ACHN (cell line): Measurements from ENCODE around the gene CDCA4.

ENCODE experiments used
- DNase-seq: peaks from one replicate; pipeline ENCODE4 v3.0.0-alpha.2; 2015
- in situ Hi-C: cut with HindIII; loops from 2 replicates; pipeline ENCODE4 v1.10.0; 2017; ENCODE audit warnings: low sequenced_read_pairs, low pct_ligation_motif_present, low pct_unique_long_range_greater_than_20kb

The CDCA4 gene

DNA sequence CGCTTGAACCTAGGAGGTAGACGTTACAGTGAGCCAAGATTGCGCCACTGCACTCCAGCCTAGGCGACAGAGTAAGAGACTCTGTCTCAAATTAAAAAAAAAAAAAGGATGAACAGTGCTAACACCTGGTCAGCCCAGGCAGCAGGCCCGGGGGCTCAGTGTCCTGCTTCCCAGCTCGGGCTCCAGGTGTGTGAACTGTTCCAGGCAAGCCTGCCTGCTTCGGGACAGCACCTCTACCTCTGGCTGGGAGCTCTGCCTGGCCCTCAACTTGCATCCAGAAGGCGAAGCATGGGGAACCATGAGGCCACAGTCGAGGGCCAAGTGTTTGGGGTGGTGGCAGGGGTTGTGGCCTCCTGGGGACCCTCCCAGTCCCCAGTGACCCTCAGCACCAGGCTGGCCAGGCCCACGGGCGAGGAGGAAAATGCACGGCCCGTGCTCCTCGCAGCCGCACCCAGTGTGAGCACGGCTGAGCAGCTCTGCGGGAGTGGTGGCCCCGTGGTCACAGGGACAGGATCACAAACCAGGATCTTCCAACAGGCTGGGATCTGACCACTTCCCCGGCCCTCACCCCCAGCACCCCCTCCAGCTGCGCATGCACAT, 15.5 kb downstream of the CDCA4 start:
- no peak for DNase-seq
- in situ Hi-C loops: no loop called here

DNA sequence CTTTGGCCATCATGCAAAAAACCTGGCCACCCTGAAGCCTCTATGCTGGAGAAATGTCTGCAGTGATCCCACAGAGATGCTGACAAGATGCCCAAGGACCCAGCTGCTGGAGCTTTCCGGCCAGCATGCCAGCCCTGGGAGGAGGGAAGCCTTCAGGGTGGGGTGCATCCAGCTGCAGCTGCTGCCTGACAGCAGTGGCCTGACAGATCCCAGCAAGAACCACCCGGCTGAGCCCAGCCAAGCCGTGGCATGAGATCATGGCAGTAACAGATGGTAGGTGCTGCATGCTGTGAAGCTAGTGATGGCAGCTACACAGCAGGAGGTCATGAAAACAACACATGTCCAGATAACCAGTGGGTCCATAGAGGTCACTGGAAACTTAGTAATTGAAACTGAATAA, 21.5 kb downstream of the CDCA4 start:
- in situ Hi-C loops: no loop called here
- no peak for DNase-seq

DNA sequence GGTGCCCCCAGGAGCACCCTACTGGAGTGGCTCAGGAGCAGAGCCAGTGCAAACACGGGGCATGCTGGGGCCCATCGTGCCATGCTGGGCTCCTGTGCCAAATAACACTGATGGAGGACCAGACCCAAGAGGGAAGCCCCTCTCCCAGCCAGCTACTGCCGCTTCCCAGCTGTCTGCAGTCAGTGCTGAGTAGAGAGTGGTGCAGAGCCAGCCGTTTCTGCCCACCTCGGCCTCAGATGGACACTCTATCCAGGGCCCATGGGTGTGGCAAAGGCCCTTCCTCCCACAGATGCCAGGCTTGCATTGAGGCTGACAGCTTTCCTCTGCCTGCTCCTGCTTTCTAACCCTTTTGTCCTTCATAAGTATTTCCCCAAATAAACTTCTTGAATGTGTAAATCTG, 22.1 kb downstream of the CDCA4 start:
- in situ Hi-C loops: no loop called here
- DNase-seq: no peak

DNA sequence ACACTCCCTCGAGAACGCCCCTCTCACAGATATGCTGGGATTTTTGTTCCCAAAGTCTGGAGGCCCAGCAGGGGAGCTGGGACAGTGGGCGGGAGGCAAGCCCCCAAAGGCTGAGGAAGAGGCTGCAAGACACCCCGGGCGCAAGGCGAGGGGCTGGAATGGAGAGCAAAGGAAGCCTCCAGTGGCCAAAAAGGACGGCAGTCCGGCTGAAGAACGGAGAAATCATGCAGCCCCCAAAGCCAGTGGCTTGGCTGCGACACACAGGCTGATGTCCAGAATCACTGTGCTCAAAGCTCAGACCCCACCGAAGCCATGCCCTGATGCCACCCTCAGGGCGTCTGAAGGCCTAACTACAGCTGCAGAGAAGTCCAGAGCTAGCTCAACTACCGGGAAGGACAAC, 24.4 kb downstream of the CDCA4 start:
- DNase-seq: no peak
- in situ Hi-C loops: no loop called here

DNA sequence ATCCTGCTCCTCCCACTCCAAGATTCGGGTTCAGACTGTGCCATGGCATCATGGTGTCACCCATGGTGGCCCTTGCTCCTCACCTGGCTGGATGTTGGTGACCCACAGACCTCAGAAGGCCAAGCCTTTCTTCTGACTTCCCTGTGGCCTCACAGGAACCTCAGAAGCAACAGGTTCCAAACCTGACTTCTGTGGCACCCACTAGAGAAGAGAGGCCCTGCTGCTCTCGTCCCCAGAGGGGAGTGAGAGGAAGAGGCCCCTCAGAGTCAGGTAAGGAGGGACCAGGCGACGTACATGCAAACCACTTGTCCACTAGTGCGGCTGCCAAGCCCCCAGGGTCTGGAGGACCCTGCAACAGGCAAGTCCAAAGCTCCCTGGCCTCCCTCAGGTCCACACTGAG, 24.9 kb downstream of the CDCA4 start:
- no peak for DNase-seq
- in situ Hi-C loops: no loop called here

DNA sequence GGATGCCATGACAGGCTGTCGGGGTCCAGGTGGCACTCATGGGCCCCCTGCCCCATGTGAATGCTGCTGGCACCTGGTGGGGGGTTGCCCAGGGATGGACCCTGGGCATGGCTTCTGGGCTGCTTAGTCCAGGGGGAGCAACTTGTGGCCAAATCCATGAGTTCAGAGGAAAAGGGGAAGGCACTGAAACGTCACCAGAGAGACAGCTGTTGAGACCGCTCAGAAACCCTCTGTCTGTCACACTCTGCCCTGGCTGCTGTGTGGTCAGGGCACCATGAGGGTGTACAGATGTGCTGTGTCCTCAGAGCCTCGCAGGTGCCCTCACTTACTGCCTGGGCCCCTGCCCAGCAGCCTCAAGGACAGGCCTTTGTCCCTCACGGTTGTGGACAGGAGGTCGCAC, 25.9 kb downstream of the CDCA4 start:
- DNase-seq: no peak
- in situ Hi-C loops: no loop called here

DNA sequence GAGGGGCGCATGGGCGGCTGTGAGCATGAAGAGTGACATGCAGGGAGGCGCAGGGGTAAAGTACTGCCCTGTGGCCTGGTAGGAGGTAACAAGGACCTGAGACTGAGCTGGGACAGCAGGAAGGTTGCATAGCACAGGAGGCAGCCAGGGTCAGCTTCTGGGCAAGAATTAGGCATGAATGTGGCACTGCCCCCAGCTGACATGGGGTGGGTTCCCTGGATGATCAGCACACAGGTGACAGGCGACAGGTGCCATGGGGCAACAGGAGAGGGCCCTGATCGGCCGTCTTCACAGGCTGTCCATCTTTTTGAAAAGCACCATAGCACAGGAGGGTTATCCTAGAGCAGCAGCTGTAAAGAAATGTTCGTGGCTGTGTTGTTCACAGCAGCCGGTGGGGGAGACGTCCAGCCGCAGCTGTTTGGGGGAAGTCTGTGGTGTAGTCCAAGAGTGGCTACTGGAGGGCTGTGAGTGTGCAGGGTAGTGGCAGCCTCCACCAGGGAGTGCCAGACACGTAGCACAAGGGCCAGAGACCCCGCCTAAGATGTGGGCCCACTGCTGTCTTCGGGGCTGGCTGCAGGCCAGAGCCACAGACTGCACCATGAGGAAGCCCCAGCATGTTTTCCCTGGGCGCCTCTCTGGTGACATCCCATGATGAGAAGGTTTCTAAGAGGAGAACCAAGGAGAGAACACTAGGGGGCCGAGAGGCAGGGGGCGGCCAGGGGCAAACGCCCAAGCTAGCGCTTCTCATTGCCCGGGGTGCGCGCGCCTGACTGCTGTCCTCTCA, 26.9 kb downstream of the CDCA4 start:
- DNase-seq: no peak
- in situ Hi-C loops: no loop called here

DNA sequence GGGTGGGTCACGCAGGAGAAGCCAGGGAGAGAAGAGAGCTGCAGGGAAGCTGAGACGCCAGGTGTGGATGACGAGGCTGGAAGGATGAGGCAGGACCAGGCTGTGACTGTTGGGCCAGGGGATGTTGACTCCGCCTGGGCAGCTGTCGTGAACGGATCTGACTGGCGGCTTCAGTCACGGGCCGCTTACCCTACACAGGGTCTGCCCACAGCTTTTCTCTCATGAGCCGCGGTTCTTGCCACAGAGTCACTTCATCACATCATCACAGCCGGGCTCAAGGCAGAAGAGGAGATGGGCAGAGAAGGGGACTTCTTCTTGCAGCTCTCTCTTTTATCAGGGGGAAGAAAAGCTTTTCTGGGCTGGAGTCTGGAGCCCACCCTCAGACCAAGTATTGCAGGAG, 27.6 kb downstream of the CDCA4 start:
- DNase-seq: no peak
- in situ Hi-C loops: no loop called here

DNA sequence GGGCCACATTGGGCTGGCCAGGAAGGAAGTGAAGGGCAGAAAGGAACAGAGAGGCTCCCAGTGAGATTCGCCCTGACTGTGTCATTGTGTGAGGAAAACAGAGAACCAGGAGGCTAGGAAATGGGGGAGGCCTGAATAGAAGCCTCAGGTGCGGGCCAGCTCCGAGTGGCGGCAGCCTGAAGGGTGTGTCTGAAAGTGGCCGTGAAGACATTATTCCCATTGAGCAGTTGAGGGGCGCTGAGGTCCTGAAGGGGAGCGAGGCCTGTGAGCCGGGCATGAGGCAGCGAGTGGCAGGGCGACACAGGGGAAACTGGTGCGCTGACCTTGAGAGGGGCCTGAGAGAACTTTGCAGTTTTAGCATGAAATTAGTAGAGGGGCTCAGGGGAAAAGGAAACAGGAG, 28.4 kb downstream of the CDCA4 start:
- DNase-seq: no peak
- in situ Hi-C loops: no loop called here

DNA sequence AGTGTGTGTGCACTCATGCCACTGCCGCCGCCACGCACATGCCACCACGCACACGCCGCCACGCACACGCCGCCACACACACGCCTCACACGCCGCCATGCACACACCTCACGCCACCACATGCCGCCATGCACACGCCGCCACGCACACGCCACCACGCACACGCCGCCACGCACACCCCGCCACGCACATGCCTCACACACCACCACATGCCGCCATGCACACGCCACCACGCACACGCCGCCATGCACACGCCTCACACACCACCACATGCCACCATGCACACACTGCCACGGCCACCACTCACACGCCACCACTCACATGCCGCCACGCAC, 29.0 kb downstream of the CDCA4 start:
- in situ Hi-C loops: no loop called here
- no peak for DNase-seq

DNA sequence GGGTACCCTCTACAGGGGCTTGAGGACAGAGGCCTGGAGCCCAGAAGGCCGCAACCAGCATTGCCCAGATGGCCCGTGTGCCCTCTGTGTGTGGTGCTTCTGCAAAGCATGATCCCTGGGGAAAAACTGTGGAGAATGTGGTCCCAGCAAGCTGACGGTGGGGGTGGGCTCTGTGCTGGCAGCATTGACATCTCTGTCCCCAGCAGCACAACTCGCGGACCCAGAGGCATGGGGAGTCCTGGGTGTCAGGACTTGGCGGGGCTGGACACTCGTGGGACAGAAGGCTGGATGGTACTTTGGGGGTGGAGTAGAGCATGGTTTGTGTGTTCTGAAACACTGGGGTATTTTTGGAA, 31.0 kb downstream of the CDCA4 start:
- in situ Hi-C loops: no loop called here
- DNase-seq: no peak

DNA sequence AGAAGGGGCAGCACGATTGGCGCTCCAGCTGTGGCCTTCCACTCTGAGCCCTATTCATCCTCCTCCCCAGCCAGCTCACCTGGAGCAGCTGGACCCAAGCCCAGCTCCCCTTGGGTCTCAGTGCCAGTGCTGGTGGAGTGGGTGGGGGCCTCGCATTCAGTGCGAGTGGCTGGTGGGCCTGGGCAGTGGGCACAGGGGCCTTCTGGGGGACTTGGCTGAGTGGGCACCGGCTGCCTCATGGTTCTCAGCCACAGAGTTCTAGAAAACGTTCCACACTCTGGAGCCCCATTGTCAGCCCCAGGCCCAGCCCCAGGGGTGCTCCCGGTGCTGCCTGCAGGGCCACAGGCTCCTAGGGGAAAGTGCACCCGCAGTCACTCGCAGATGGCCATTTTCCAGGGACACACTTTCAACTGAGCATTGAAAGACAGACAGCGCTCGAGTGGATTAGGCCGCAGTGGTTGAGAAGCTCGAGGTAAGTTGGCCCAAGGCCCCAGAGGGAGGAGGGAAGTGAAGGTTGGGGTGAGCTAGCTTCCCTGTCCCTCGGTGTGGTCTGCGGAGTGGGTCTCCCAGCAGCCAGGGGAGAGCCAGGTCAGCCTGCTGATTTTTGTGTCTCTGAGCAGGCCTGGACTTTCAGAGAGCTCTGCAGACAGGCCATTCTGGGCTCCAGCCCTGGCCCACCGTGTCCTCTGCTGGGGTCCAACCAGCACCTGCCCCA, 31.5 kb downstream of the CDCA4 start:
- in situ Hi-C loops: no loop called here
- no peak for DNase-seq

DNA sequence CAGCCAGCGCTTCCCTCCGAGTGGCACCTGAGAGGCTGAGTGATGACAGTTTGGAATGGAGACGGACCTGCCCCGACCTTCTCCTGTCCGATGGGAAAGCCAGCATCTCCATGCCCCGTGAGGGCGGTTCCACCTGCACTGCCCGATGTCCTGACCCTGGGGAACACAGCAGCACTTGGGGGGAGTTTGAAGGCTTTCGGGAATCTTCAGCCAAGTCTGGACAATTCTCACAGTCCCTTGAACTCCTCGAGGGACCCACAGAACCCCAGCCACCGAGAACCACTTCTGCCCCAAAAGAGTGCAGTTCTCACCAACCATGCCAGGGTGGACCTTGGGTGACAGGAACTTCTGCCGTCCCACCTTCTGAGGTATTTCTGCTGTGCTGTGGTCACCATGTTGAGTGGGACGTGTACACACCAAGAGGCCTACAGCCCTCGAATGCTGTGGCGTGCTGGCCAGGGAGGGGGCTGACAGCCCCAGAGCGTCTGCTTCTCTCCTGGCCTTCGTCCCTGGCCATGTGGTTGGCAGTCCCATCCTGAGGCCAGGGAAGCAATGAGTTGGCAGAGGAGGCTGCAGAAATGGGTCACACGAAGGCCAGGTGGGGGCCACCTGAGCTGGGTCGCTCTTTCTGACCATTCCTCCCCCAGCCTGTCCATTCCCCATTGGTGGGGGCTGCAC, 34.3 kb downstream of the CDCA4 start:
- DNase-seq: no peak
- in situ Hi-C loops: no loop called here

DNA sequence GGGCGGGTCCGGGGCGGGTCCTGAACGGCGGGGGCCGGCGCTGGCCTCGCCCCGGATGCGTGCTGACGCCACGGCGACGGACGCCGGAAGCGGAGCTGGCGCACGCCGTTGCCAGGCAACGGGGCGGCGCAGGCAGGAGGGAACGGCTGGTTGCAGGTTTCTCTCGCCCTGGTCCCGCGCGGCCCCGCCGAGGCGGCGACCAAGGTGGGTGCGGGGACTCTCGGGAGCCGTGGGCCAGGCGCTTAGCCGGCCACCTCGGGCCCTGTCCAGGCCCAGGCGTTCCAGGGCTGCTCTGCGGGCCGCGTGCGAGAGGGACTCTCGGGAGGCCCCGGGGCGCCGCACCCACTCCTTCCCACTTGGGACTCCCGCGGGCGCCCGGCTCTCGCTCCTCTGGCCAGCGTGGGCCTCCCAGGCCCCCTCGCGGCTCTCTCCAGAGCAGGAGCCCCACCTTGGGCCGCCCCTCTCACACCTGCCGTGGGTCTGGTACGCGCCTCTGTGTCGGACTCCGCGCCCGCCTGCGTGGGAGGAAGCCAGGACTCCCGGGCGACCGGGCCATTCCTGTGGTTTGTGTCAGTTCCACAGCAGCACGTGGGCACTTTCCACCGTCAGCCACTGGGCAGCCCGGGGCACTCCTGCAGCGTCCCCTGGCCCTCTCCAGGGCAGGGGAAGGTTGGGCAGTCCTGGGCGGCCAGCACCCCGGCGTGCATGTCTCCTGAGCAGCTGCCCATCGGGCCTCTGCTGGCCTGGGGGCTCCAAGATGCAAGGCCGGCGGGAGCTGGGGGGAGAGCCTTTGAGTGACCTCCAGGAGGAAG, 35.0 kb downstream of the CDCA4 start, which contains the start of gene CLBA1:
CLBA1 (plus strand) TSS at position 114 of the 812 bp plus-strand sequence; CDS start at position 758, 644 bp downstream.
- in situ Hi-C loops: no loop called here
- DNase-seq: peak; percentile 89

DNA sequence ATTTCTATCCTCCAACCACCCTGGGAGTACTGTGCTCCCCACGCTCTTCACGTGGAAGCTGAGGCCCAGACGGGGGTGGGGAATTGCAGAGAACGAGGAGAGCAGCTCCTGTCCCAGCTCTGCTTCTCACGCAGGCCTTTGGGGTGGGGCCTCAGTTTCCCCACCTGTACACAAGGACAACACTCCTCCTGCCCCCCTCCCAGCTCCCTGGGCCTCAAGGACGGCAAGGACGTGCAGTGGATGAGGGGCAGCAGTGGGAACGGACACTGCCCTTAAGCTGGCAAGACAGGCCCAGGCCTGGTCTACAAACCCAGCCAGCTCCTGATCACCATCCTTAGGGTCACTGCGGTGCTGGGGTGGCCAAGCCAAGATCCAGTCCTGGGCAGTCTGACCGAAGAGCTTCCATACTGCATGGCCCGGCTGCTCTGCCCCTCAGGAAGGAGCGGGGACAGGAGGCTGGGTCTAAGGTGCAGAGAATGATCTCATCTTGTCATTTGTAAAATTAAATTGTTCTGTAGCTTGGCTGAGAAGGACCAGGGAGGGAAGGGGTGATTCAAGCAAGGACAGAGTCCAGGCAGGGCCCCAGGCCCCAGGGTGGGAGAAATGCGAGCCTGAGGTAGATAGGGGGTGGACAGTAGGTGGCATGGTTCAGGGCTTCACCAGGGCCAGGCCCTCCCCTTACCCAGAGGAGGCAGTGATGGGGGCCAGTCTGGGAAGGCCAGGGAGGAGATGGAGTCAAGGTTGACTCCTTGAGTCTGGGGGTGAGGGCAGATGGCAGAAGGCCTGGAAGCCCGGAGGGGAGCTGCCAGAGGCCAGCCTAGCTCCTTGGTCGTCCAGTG, 36.6 kb downstream of the CDCA4 start:
- DNase-seq: no peak
- in situ Hi-C loops: no loop called here

DNA sequence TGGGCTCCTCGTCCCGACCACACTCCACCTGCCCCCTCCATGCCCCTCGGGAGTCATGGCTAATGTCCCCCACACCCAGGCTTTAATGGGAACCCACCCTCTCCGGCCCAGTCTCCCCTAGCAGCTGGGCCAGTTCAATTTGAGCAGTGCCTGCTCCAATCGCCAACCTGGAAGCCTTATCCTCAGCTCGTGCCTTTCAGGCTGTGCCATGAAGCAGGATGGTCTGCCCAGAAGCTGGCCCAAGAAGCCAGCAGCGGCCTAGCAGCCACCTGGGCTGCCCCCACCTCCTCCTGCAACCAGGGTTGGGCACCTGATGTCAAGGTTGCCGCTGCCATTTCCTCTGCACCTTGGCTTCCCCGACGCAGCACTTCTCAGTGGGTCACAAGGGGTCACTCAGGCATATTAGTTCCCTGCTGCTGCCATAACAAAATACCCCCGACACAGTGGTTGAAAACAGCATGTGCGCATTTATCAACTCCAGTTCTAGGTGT, 37.6 kb downstream of the CDCA4 start:
- in situ Hi-C loops: no loop called here
- DNase-seq: no peak

DNA sequence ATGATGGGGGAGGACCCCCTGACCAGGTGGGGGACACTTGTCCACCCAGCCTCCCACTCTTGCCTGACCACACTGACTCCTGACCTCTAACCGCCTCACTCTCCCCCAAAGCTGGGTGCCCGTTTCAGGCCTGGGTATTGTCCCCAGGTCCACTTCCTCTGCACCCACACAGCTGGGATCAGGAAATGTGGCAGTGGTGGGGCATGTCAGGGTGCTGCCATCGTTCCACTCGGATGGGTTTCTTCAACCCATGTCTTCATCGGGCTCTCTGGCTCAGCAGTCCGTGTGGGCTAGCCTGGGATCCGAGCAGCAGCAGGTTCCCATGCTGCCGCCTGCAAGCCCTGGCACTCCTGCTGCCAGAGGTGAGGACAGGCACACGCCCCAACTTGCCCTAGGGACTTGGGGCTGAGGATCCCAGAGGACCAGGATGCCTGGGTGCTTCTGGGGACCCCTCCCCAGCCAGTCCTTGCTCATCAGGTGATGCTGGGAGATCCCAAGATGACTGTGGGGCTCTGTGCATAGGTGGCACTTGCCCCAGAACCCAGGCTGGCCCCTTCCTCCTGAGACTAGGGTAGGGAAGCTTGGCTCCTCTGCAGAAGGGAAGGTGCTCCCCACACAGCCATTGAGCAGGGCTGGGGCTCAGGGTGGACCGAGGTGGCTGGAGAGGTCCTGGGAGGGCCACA, 38.2 kb downstream of the CDCA4 start:
- in situ Hi-C loops: no loop called here
- no peak for DNase-seq
